AG10803 (cell line): ENCODE measurements around the gene PITPNM2.

ENCODE experiments used
- DNase-seq: peaks from one replicate; pipeline ENCODE4 v3.0.0; 2010; ENCODE audit warnings: low read depth
- H3K4me3 ChIP-seq: 2 replicates; pipeline ENCODE4 v1.5.1; 2011; ENCODE audit warnings: mild to moderate bottlenecking, low read length, control low read depth
- CTCF ChIP-seq: conservative IDR thresholded peaks from 2 replicates; pipeline ENCODE4 v1.5.1; 2011; ENCODE audit warnings: mild to moderate bottlenecking, low read length, control low read depth, inconsistent platforms

The PITPNM2 gene

GRCh38 chr12:123165537-123165936 lies 14.6 kb upstream of the PITPNM2 start:
- DNase-seq = no peak
- no peak overlapping the region for H3K4me3 ChIP-seq
- no peak for TF ChIP-seq CTCF

GRCh38 chr12:123164710-123165261 lies 13.9 kb upstream of the PITPNM2 start:
- no peak for DNase-seq
- H3K4me3 ChIP-seq = no peak overlapping the region
- no peak for TF ChIP-seq CTCF

- no peak for DNase-seq
- no peak for TF ChIP-seq CTCF
- H3K4me3 ChIP-seq = no peak overlapping the region
Measured at GRCh38 chr12:123164222-123164621, 13.3 kb upstream of the PITPNM2 start.

GRCh38 chr12:123163227-123163626 lies 12.3 kb upstream of the PITPNM2 start:
- no peak overlapping the region for H3K4me3 ChIP-seq
- no peak for TF ChIP-seq CTCF
- DNase-seq = no peak

- H3K4me3 ChIP-seq = no peak overlapping the region
- TF ChIP-seq CTCF = no peak
- DNase-seq = no peak
Measured at GRCh38 chr12:123160801-123161487, 10.1 kb upstream of the PITPNM2 start.

- H3K4me3 ChIP-seq = no peak overlapping the region
- no peak for TF ChIP-seq CTCF
- no peak for DNase-seq
Measured at GRCh38 chr12:123153906-123154305, 3.0 kb upstream of the PITPNM2 start.

- no peak for TF ChIP-seq CTCF
- no peak for DNase-seq
- no peak overlapping the region for H3K4me3 ChIP-seq
Measured at GRCh38 chr12:123152833-123153232, 1.9 kb upstream of the PITPNM2 start.
